GM19328 (cell line): ENCODE results near the gene COQ8B.
A peak's percentile ranks its signal among the peaks of the same experiment; 100 is the strongest.
"Not testable (repeated sequence)": the region's sequence is repeated elsewhere in the genome, so short reads cannot be mapped to it uniquely, and the experiment has no call there.

Experiments
- ATAC-seq: cut with Tn5 transposase; IDR thresholded peaks from one replicate; pipeline ENCODE4 v1.9.1; 2021; ENCODE audit warnings: mild to moderate bottlenecking, moderate library complexity; ENCODE audit not compliant: unreplicated experiment

Gene COQ8B

GRCh38 chr19:40672573-40673299, 44.0 kb downstream of the COQ8B start:
- no peak for ATAC-seq

- no peak for ATAC-seq
Measured at GRCh38 chr19:40672038-40672437, 44.6 kb downstream of the COQ8B start.

- no peak for ATAC-seq
Measured at GRCh38 chr19:40671404-40671803, 45.3 kb downstream of the COQ8B start.

GRCh38 chr19:40668991-40669614, 47.6 kb downstream of the COQ8B start:
- ATAC-seq = no peak

- ATAC-seq = no peak
Measured at GRCh38 chr19:40667602-40668001, 49.1 kb downstream of the COQ8B start.

GRCh38 chr19:40666803-40667438, 49.8 kb downstream of the COQ8B start:
- no peak for ATAC-seq

GRCh38 chr19:40663695-40664692, 52.7 kb downstream of the COQ8B start:
- no peak for ATAC-seq

- peak; percentile 66 for ATAC-seq
Measured at GRCh38 chr19:40662925-40663694, 53.6 kb downstream of the COQ8B start.

GRCh38 chr19:40661616-40662015, 55.1 kb downstream of the COQ8B start:
- no peak for ATAC-seq

- no peak for ATAC-seq
Measured at GRCh38 chr19:40659566-40659965, 57.1 kb downstream of the COQ8B start.

GRCh38 chr19:40659116-40659515, 57.6 kb downstream of the COQ8B start:
- no peak for ATAC-seq

GRCh38 chr19:40658031-40658430, 58.7 kb downstream of the COQ8B start:
- no peak for ATAC-seq

GRCh38 chr19:40655684-40656083, 61.0 kb downstream of the COQ8B start:
- not testable (repeated sequence) for ATAC-seq

- not testable (repeated sequence) for ATAC-seq
Measured at GRCh38 chr19:40652303-40652702, 64.4 kb downstream of the COQ8B start.

GRCh38 chr19:40650749-40651305, 65.9 kb downstream of the COQ8B start:
- no peak for ATAC-seq

GRCh38 chr19:40649903-40650675, 66.6 kb downstream of the COQ8B start:
- ATAC-seq = not testable (repeated sequence)

GRCh38 chr19:40646743-40647254, 69.9 kb downstream of the COQ8B start:
- no peak for ATAC-seq

- no peak for ATAC-seq
Measured at GRCh38 chr19:40642757-40643305, 73.9 kb downstream of the COQ8B start.
